Medulla oblongata (tissue), 1 donor: ENCODE data around the gene CTIF.
A peak's percentile ranks its signal among the peaks of the same experiment; 100 is the strongest.

Source experiments
- DNase-seq: peaks from one replicate; pipeline ENCODE4 v3.0.0-alpha.2; 2015; ENCODE audit errors: extremely low spot score

CTIF gene

GRCh38 chr18:48533340-48534070, 5.3 kb upstream of the CTIF start:
- DNase-seq: no peak

GRCh38 chr18:48534364-48534763, 4.5 kb upstream of the CTIF start:
- DNase-seq: no peak

- no peak for DNase-seq
Observed at GRCh38 chr18:48535956-48536355, 2.9 kb upstream of the CTIF start.

GRCh38 chr18:48536516-48536915, 2.3 kb upstream of the CTIF start:
- no peak for DNase-seq

- DNase-seq: peak; percentile 52
Observed at GRCh38 chr18:48539406-48540250, 797 bp downstream of the CTIF start.

GRCh38 chr18:48540251-48541025, 1.6 kb downstream of the CTIF start:
- DNase-seq: peak; percentile 57

- DNase-seq: peak; percentile 75
Observed at GRCh38 chr18:48541026-48541746, 2.4 kb downstream of the CTIF start.

GRCh38 chr18:48541747-48542400, 3.0 kb downstream of the CTIF start:
- DNase-seq: no peak

GRCh38 chr18:48542513-48543181, 3.8 kb downstream of the CTIF start:
- no peak for DNase-seq

- DNase-seq: no peak
Observed at GRCh38 chr18:48543228-48543627, 4.4 kb downstream of the CTIF start.

- no peak for DNase-seq
Observed at GRCh38 chr18:48544116-48544515, 5.3 kb downstream of the CTIF start.

- no peak for DNase-seq
Observed at GRCh38 chr18:48544661-48545415, 6.0 kb downstream of the CTIF start.

GRCh38 chr18:48545757-48546321, 7.0 kb downstream of the CTIF start:
- DNase-seq: peak; percentile 87

GRCh38 chr18:48546396-48546795, 7.6 kb downstream of the CTIF start:
- DNase-seq: no peak

- DNase-seq: no peak
Observed at GRCh38 chr18:48547531-48547981, 8.7 kb downstream of the CTIF start.

- DNase-seq: no peak
Observed at GRCh38 chr18:48548011-48548771, 9.4 kb downstream of the CTIF start.

- no peak for DNase-seq
Observed at GRCh38 chr18:48548921-48549320, 10.1 kb downstream of the CTIF start.

GRCh38 chr18:48550101-48550729, 11.4 kb downstream of the CTIF start:
- no peak for DNase-seq
